KMS-11 (cell line): ENCODE results near the gene RFLNA.

Experiments
- H2AFZ ChIP-seq: fragments of 200-600 bp; sonication (generic); 2 replicates; pipeline ENCODE4 v1.6.1; 2016; ENCODE audit warnings: antibody characterized with exemption, mixed run types, low read depth
- H3K27ac ChIP-seq: fragments of 200-600 bp; sonication (generic); 2 replicates; pipeline ENCODE4 v1.6.1; 2016; ENCODE audit warnings: mild to moderate bottlenecking, mixed run types
- H3K27me3 ChIP-seq: fragments of 200-600 bp; sonication (generic); 2 replicates; pipeline ENCODE4 v1.6.1; 2017; ENCODE audit warnings: mild to moderate bottlenecking, low read depth, mixed run types, moderate library complexity; ENCODE audit not compliant: insufficient read depth
- H3K36me3 ChIP-seq: fragments of 200-600 bp; sonication (generic); 2 replicates; pipeline ENCODE4 v1.6.1; 2017; ENCODE audit warnings: mild to moderate bottlenecking, mixed run types; ENCODE audit not compliant: insufficient read depth
- H3K4me1 ChIP-seq: fragments of 200-600 bp; sonication (generic); 2 replicates; pipeline ENCODE4 v1.6.1; 2016; ENCODE audit warnings: mild to moderate bottlenecking, low read depth, mixed run types; ENCODE audit not compliant: poor library complexity, severe bottlenecking
- H3K4me2 ChIP-seq: fragments of 200-600 bp; sonication (generic); 2 replicates; pipeline ENCODE4 v1.7.0; 2016; ENCODE audit warnings: mild to moderate bottlenecking, mixed run types
- H3K4me3 ChIP-seq: fragments of 200-600 bp; sonication (generic); IDR thresholded peaks from 2 replicates; pipeline ENCODE4 v1.6.1; 2017; ENCODE audit warnings: low read depth, low read length, mixed read lengths; ENCODE audit not compliant: insufficient read depth
- H3K79me2 ChIP-seq: fragments of 200-600 bp; sonication (generic); 2 replicates; pipeline ENCODE4 v1.6.1; 2016; ENCODE audit warnings: low read depth, mixed run types; ENCODE audit not compliant: insufficient read depth
- H3K9ac ChIP-seq: fragments of 200-600 bp; sonication (generic); 2 replicates; pipeline ENCODE4 v1.6.1; 2016; ENCODE audit warnings: mild to moderate bottlenecking, mixed run types
- H4K20me1 ChIP-seq: fragments of 200-600 bp; sonication (generic); 2 replicates; pipeline ENCODE4 v1.6.1; 2016; ENCODE audit warnings: mild to moderate bottlenecking, mixed run types; ENCODE audit not compliant: insufficient read depth
- CTCF ChIP-seq: fragments of 200-600 bp; sonication (generic); conservative IDR thresholded peaks from 2 replicates; pipeline ENCODE4 v1.6.1; 2017; ENCODE audit warnings: low read depth, mild to moderate bottlenecking, antibody characterized with exemption, low read length, moderate library complexity, mixed read lengths

The RFLNA gene

GRCh38 chr12:124310785-124311184 lies 15.9 kb downstream of the RFLNA start:
- Histone ChIP-seq H3K9ac (no peak overlapping the region), H3K4me2 (no peak overlapping the region), H4K20me1 (no peaks in the 10 kb centered on the region), H3K27ac (no peak overlapping the region), H3K27me3 (no peaks in the 10 kb centered on the region), H3K36me3 (no peaks in the 10 kb centered on the region), H3K79me2 (no peaks in the 10 kb centered on the region), H2AFZ (no peak overlapping the region), H3K4me3 (no peak overlapping the region), H3K4me1 (no peaks in the 10 kb centered on the region)
- TF ChIP-seq CTCF: no peak

DNA sequence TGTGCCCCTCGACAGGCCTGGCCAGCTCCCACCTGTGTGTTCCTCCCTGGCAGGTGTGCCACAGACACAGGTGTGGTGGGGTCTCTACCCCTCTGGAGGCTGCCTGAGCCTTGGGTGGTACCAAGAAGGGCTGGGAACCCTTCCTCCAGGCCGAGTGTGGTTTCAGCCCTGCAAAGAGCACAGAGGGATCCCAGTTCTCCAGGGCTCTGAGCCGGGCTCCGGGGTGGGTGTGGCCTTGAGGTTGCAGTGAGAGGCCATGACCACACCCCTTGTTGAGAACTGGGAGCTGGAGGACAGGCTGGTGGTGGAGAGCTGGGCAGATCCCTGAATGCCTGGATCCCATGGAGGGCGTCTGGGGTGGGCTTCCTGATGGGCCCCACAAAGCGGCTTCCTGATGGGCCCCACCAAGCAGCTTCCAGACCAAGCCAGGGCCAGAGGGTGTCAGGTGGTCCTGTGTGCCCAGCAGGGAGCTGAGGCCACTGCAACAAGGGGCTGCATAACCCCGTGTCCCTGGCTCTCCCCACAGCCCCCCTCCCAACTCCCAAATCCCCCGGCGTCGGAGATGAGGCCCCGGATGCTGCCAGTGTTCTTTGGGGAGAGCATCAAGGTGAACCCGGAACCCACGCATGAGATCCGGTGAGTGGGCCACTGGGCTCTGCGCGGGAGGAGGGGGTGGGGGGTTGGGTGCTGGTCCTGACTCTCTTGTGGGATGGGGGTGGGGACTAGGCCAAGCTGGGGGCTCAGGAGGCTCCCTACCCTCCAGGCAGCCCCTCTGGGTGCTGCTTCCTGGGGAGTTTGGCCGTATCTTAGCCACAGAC lies 16.6 kb downstream of the RFLNA start:
- no peak overlapping the region for H3K27ac ChIP-seq
- H4K20me1 ChIP-seq: no peaks in the 10 kb centered on the region
- no peaks in the 10 kb centered on the region for H3K27me3 ChIP-seq
- H3K4me3 ChIP-seq: no peak overlapping the region
- no peaks in the 10 kb centered on the region for H3K4me1 ChIP-seq
- H3K4me2 ChIP-seq: no peak overlapping the region
- no peak overlapping the region for H2AFZ ChIP-seq
- no peak for TF ChIP-seq CTCF
- no peaks in the 10 kb centered on the region for H3K36me3 ChIP-seq
- no peaks in the 10 kb centered on the region for H3K79me2 ChIP-seq
- no peak overlapping the region for H3K9ac ChIP-seq

DNA sequence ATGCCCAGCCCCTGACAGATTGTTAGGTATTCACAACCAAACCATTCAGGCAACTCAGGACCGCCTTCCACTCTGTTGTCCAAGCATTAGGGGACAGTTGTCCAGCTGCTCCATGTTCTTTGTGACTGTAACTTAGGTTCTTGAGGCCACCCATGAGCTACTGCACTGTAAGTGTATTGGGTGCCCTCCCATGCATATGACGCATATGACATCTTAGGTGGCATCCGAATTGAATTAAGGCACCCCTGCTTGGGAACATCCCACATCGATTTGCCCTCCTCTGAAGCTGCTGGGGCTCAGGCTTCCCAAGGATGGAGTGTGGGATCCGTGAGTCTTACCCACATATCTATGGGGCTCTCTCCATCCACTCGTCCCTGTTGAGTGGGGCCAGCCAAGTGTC lies 17.7 kb downstream of the RFLNA start:
- no peak for TF ChIP-seq CTCF
- H3K4me3 ChIP-seq: no peak overlapping the region
- no peaks in the 10 kb centered on the region for H4K20me1 ChIP-seq

DNA sequence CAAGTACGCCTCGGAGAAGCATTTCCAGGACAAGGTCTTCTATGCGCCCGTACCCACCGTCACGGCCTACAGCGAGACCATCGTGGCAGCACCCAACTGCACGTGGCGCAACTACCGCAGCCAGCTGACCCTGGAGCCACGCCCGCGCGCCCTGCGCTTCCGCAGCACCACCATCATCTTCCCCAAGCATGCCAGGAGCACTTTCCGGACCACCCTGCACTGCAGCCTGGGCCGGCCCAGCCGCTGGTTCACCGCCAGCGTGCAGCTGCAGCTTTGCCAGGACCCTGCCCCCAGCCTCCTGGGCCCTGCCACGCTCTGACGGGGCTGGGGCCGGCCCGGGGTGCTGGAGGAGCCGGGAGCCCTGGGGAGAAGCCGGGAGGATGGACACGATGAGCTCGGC lies 19.3 kb downstream of the RFLNA start:
- Histone ChIP-seq H3K36me3 (no peaks in the 10 kb centered on the region), H3K4me3 (no peak overlapping the region), H3K79me2 (no peaks in the 10 kb centered on the region), H3K27me3 (no peaks in the 10 kb centered on the region), H3K4me2 (no peak overlapping the region), H3K9ac (no peak overlapping the region), H2AFZ (no peak overlapping the region), H3K4me1 (no peaks in the 10 kb centered on the region), H3K27ac (no peak overlapping the region), H4K20me1 (no peaks in the 10 kb centered on the region)
- TF ChIP-seq CTCF: no peak

More for the DNA sequence above, 17.7 kb downstream of the RFLNA start:
- Histone ChIP-seq H3K36me3 (no peaks in the 10 kb centered on the region), H3K4me2 (no peak overlapping the region), H2AFZ (no peak overlapping the region), H3K27me3 (no peaks in the 10 kb centered on the region), H3K27ac (no peak overlapping the region), H3K4me1 (no peaks in the 10 kb centered on the region), H3K9ac (no peak overlapping the region), H3K79me2 (no peaks in the 10 kb centered on the region)
